Prostate gland (tissue), 2 donors: ENCODE data around the gene IL33.

ENCODE experiments used
- CTCF ChIP-seq, 4 experiments: fragments of 200-600 bp in 2 of 4; fragments of 450-650 bp in 2 of 4; sonication (generic) in 2 of 4; IDR thresholded peaks; 1 replicate in 3 of 4; 2 replicates in 1 of 4; pipeline ENCODE4 v1.5.1; 2016 to 2019; ENCODE audit warnings: antibody characterized with exemption in 4 of 4, mild to moderate bottlenecking in 2 of 4, moderate library complexity in 2 of 4
- POLR2A ChIP-seq: fragments of 450-650 bp; IDR thresholded peaks from one replicate; pipeline ENCODE4 v1.6.1; 2016; ENCODE audit warnings: antibody characterized with exemption, mild to moderate bottlenecking

GRCh38 chr9:6219981-6220380, 4.4 kb downstream of the IL33 start:
- no peak for TF ChIP-seq POLR2A
- no peak for TF ChIP-seq CTCF (IDR thresholded peaks at IDR 0.05)
